H9 (cell line): ENCODE measurements around the gene ISCU. TPM values are rescaled to one million over a fixed set of nuclear protein-coding genes. Genes with fewer than 3 reads are reported as not detected.

Experiments
- DNase-seq: peaks from one replicate; pipeline ENCODE4 v3.0.0-alpha.2; 2017
- H2AFZ ChIP-seq: one replicate; pipeline ENCODE4 v1.6.1; 2013; ENCODE audit warnings: mild to moderate bottlenecking, low read length, control low read depth, moderate library complexity
- H2AK5ac ChIP-seq: 2 replicates; pipeline ENCODE4 v1.6.1; 2013; ENCODE audit warnings: low read length, control low read depth, mixed read lengths; ENCODE audit not compliant: insufficient read length
- H2BK120ac ChIP-seq: one replicate; pipeline ENCODE4 v1.6.1; 2013; ENCODE audit warnings: low read depth, mild to moderate bottlenecking, low read length, control low read depth, inconsistent platforms; ENCODE audit not compliant: poor library complexity, severe bottlenecking
- H2BK12ac ChIP-seq: 2 replicates; pipeline ENCODE4 v1.6.1; 2013; ENCODE audit warnings: low read length, control low read depth, mixed read lengths, low read depth; ENCODE audit not compliant: insufficient read length
- H2BK15ac ChIP-seq: 2 replicates; pipeline ENCODE4 v1.6.1; 2013; ENCODE audit warnings: low read depth, low read length, control low read depth
- H2BK20ac ChIP-seq: one replicate; pipeline ENCODE4 v1.6.1; 2013; ENCODE audit warnings: low read depth, mild to moderate bottlenecking, low read length, control low read depth, inconsistent platforms; ENCODE audit not compliant: poor library complexity, severe bottlenecking
- H2BK5ac ChIP-seq: 2 replicates; pipeline ENCODE4 v1.6.1; 2013; ENCODE audit warnings: low read length, control low read depth, mixed read lengths; ENCODE audit not compliant: insufficient read length
- H3K14ac ChIP-seq: 2 replicates; pipeline ENCODE4 v1.6.1; 2013; ENCODE audit warnings: low read length, control low read depth; ENCODE audit not compliant: insufficient read depth
- H3K18ac ChIP-seq: 2 replicates; pipeline ENCODE4 v1.6.1; 2013; ENCODE audit warnings: low read depth, mild to moderate bottlenecking, mixed read lengths, low read length, control low read depth; ENCODE audit not compliant: insufficient read length
- H3K23ac ChIP-seq: 2 replicates; pipeline ENCODE4 v1.6.1; 2013; ENCODE audit warnings: low read length, control low read depth, mixed read lengths, low read depth; ENCODE audit not compliant: insufficient read length
- H3K23me2 ChIP-seq: 2 replicates; pipeline ENCODE4 v1.6.1; 2013; ENCODE audit warnings: low read depth, mild to moderate bottlenecking, mixed read lengths, low read length, control low read depth; ENCODE audit not compliant: insufficient read length, poor library complexity, severe bottlenecking
- H3K27ac ChIP-seq: 2 replicates; pipeline ENCODE4 v1.5.1; 2013; ENCODE audit warnings: low read length, control low read depth, mixed read lengths, low read depth; ENCODE audit not compliant: insufficient read length
- H3K27me3 ChIP-seq: 2 replicates; pipeline ENCODE4 v1.6.1; 2013; ENCODE audit warnings: low read length, control low read depth, inconsistent platforms; ENCODE audit not compliant: insufficient read depth
- H3K4ac ChIP-seq: 2 replicates; pipeline ENCODE4 v1.6.1; 2013; ENCODE audit warnings: low read depth, mild to moderate bottlenecking, control low read depth, inconsistent platforms, low read length, moderate library complexity
- H3K4me1 ChIP-seq: 2 replicates; pipeline ENCODE4 v1.6.1; 2013; ENCODE audit warnings: low read length, control low read depth, inconsistent platforms; ENCODE audit not compliant: insufficient read depth
- H3K4me2 ChIP-seq: 2 replicates; pipeline ENCODE4 v1.6.1; 2013; ENCODE audit warnings: low read length, control low read depth, mixed read lengths; ENCODE audit not compliant: insufficient read length, insufficient read depth
- H3K56ac ChIP-seq: 2 replicates; pipeline ENCODE4 v1.6.1; 2013; ENCODE audit warnings: low read depth, mild to moderate bottlenecking, mixed read lengths, low read length, control low read depth; ENCODE audit not compliant: insufficient read length
- H3K79me1 ChIP-seq: 2 replicates; pipeline ENCODE4 v1.6.1; 2013; ENCODE audit warnings: low read depth, mild to moderate bottlenecking, moderate library complexity, low read length, control low read depth, inconsistent platforms; ENCODE audit not compliant: insufficient read depth, poor library complexity, severe bottlenecking
- H3K79me2 ChIP-seq: 2 replicates; pipeline ENCODE4 v1.6.1; 2013; ENCODE audit warnings: low read length, control low read depth, inconsistent platforms; ENCODE audit not compliant: insufficient read depth
- H3K9ac ChIP-seq: 2 replicates; pipeline ENCODE4 v1.6.1; 2013; ENCODE audit warnings: low read length, control low read depth, mixed read lengths; ENCODE audit not compliant: insufficient read length; ENCODE audit errors: extremely low read depth
- H3K9me3 ChIP-seq: one replicate; pipeline ENCODE4 v1.6.1; 2013; ENCODE audit warnings: low read depth, low read length, inconsistent platforms; ENCODE audit not compliant: control insufficient read depth
- H3T11ph ChIP-seq: one replicate; pipeline ENCODE4 v1.6.1; 2013; ENCODE audit warnings: mild to moderate bottlenecking, low read length, control low read depth, inconsistent platforms
- H4K20me1 ChIP-seq: one replicate; pipeline ENCODE4 v1.6.1; 2013; ENCODE audit not compliant: control insufficient read depth, insufficient read length, insufficient read depth
- H4K5ac ChIP-seq: 2 replicates; pipeline ENCODE4 v1.6.1; 2013; ENCODE audit warnings: low read depth, mild to moderate bottlenecking, mixed read lengths, low read length, control low read depth; ENCODE audit not compliant: insufficient read length
- H4K8ac ChIP-seq: replicated peaks from 2 replicates; pipeline ENCODE4 v1.6.1; 2013; ENCODE audit warnings: low read length, control low read depth, mixed read lengths, low read depth; ENCODE audit not compliant: insufficient read length
- H4K91ac ChIP-seq: 2 replicates; pipeline ENCODE4 v1.6.1; 2013; ENCODE audit warnings: low read depth, mild to moderate bottlenecking, moderate library complexity, mixed read lengths, low read length, control low read depth; ENCODE audit not compliant: insufficient read length
- H3K27ac Mint-ChIP-seq, 3 experiments: 2 replicates in 2 of 3; 3 replicates in 1 of 3; pipeline ENCODE4 v1.8.0; 2020 to 2021; ENCODE audit warnings: mixed read lengths in 3 of 3, mild to moderate bottlenecking in 1 of 3, moderate library complexity in 1 of 3
- H3K27me3 Mint-ChIP-seq: 2 replicates; pipeline ENCODE4 v1.8.0; 2021; ENCODE audit warnings: low read depth, mild to moderate bottlenecking, moderate library complexity, mixed read lengths
- H3K36me3 Mint-ChIP-seq, 3 experiments: 2 replicates in 2 of 3; 3 replicates in 1 of 3; pipeline ENCODE4 v1.8.0; 2020 to 2021; ENCODE audit warnings: low read depth in 3 of 3, mixed read lengths in 3 of 3; ENCODE audit not compliant: insufficient read depth in 1 of 3
- H3K4me1 Mint-ChIP-seq, 2 experiments: 2 replicates each; pipeline ENCODE4 v1.8.0; 2020; ENCODE audit warnings: mixed read lengths in 2 of 2
- H3K4me3 Mint-ChIP-seq, 2 experiments: 2 replicates in 1 of 2; 3 replicates in 1 of 2; pipeline ENCODE4 v1.8.0; 2020 to 2021; ENCODE audit warnings: mild to moderate bottlenecking in 2 of 2, mixed read lengths in 2 of 2, moderate library complexity in 1 of 2
- H3K9me3 Mint-ChIP-seq, 2 experiments: 2 replicates in 1 of 2; 3 replicates in 1 of 2; pipeline ENCODE4 v1.8.0; 2020; ENCODE audit warnings: mild to moderate bottlenecking in 2 of 2, mixed read lengths in 2 of 2, moderate library complexity in 1 of 2
- CTCF ChIP-seq: fragments of 200-600 bp; sonication (generic); conservative IDR thresholded peaks from 3 replicates; pipeline ENCODE4 v1.8.0; 2021; ENCODE audit warnings: antibody characterized with exemption, mild to moderate bottlenecking
- WGBS: extraction: QIAGEN DNeasy Blood & Tissue Kit; methylation state at CpG from one replicate; pipeline ENCODE4 v1.1.7; 2013; ENCODE audit warnings: missing lambda C conversion rate, low lambda C conversion rate, mixed read lengths; ENCODE audit not compliant: insufficient read length; ENCODE audit errors: extremely low coverage; 5-methylcytosine and 5-hydroxymethylcytosine counted together
- total RNA-seq: library from RNA; stranded (reverse); gene quantifications from 2 replicates; pipeline ENCODE4 v1.2.1, GENCODE V29; 2021

The ISCU gene
- total RNA-seq, 1 experiment from 2014 or later, result 64.9 TPM

- no peak overlapping the region for H2BK12ac ChIP-seq
- H3K9me3 Mint-ChIP-seq, result no peaks in the 10 kb centered on the region
- peaks cover 11% of the 10 kb centered on the region; the same call in 1 of the 2 replicates for H3K79me2 ChIP-seq
- H2BK5ac ChIP-seq, result no peak overlapping the region
- no peak overlapping the region for H3K9ac ChIP-seq
- no peak for TF ChIP-seq CTCF
- no peak overlapping the region for H3K14ac ChIP-seq
- no CpG with 5 or more reads among the region's 4 CpGs for WGBS
- no peaks in the 10 kb centered on the region for H4K20me1 ChIP-seq
- no peak overlapping the region for H2BK120ac ChIP-seq
- no peaks in the 10 kb centered on the region for H3K4me1 ChIP-seq
- H3K18ac ChIP-seq, result no peak overlapping the region
- H3T11ph ChIP-seq, result no peak overlapping the region
- H3K56ac ChIP-seq, result no peak overlapping the region
- DNase-seq, result no peak
- H3K36me3 Mint-ChIP-seq, result peaks cover 27 to 69% (median 64%) of the 10 kb centered on the region in 3 experiments; a peak in 6 of 7 replicates
- no peak overlapping the region for H3K4me3 Mint-ChIP-seq
- no peak overlapping the region for H2BK20ac ChIP-seq
- no peak overlapping the region for H3K4ac ChIP-seq
- H3K23me2 ChIP-seq, result no peaks in the 10 kb centered on the region
- no peak overlapping the region for H2AK5ac ChIP-seq
- H4K8ac ChIP-seq, result no peak overlapping the region
- H3K79me1 ChIP-seq, result peaks cover 16% of the 10 kb centered on the region
- no peak overlapping the region for H3K27ac Mint-ChIP-seq
- H4K91ac ChIP-seq, result no peak overlapping the region
- H3K9me3 ChIP-seq, result no peaks in the 10 kb centered on the region
- H3K23ac ChIP-seq, result no peak overlapping the region
- no peaks in the 10 kb centered on the region for H3K27me3 Mint-ChIP-seq
- H4K5ac ChIP-seq, result no peak overlapping the region
- no peaks in the 10 kb centered on the region for H3K4me1 Mint-ChIP-seq
- no peak overlapping the region for H2AFZ ChIP-seq
- no peak overlapping the region for H3K27ac ChIP-seq
- no peaks in the 10 kb centered on the region for H3K27me3 ChIP-seq
- no peak overlapping the region for H3K4me2 ChIP-seq
- H2BK15ac ChIP-seq, result no peak overlapping the region
These were observed 20.1 kb upstream of the ISCU start for GRCh38 chr12:108542320-108542719.
